CD4-positive, alpha-beta T cell treated with Interleukin-12 subunit alpha and Interleukin-12 subunit beta, for 1 hour (primary cell): ENCODE data around the gene IFNAR1.
"Not testable (repeated sequence)": the region's sequence is repeated elsewhere in the genome, so short reads cannot be mapped to it uniquely, and the experiment has no call there.

Experiments used
- DNase-seq: peaks from one replicate; pipeline ENCODE4 v3.0.0-alpha.2; 2020

The IFNAR1 gene

DNA sequence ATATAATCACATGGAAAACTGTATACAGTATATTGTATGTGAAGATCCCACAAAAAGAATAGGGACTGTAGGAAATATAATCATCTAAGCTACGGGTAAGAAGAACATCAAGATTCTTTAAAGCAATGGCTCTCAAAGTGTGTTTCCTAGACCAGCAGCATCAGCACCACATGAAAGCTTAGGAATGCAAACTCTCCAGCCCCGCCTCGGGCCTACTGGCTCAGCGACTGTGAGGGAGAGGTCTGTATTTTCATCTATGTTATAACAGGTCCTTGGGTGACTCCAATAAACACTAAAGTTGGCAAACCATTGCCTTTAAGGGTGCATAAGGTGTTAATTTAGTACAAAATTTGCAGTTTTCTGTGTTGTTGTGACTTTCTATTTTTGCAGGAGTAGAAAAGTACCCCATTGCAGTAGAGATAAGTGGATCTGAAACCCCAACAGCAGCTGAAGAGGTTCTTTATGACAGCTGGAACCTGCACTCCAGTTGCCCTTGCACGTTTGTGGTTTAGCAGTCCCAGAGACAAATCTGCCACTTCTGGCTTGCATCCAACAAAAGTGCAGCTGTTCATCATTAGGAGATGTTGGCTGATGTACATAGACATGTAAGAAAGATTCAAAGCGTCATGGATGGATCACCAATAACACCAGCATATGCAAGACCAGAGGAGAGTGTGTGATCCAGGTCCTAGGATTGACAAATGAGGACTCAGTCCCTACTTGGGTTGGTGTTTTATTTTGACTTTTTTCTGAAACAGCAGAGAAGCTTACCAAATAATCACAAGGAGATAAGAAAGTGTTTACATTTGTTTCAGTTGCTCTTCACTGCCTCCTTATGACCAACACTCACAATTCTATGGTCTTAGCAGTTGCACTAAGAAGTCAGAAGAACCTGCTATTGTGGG is 15.9 kb upstream of the IFNAR1 start:
- DNase-seq: peak; percentile 39

DNA sequence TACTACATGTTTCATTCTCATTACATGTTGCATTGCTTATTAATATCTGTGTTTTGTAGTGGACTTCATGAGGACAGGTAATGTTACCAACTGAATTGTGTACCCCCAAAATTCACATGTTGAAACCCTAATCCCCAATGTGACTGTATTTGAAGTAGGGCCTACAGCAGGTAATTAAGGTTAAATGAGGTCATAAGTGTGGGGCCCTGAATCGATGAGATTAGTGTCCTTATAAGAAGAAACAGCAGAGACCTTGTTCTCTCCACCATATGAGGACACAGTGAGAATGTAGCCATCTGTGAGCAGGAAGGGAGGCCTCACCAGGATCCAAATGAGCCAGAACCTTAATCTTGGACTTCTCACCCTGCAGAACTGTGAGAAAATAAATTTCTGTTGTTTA is 15.0 kb upstream of the IFNAR1 start:
- no peak for DNase-seq

DNA sequence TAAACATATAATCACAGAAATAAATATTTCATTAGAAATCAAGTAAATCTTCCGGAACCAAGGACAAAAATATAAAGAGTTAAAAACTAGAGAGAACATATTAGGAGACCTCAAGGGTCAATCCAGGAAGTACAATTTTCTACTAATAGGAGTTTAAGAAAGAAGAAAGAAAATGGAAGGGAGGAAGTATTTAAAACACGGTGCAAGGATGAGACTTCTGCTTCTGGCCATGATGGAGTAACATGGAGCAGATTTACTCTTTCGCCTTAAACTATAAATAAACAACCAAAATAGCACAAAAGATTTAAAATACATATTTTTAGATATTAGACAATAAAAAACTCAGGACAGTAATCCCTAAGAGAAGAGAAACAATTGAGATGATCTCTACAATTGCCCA is 12.6 kb upstream of the IFNAR1 start:
- DNase-seq: no peak

DNA sequence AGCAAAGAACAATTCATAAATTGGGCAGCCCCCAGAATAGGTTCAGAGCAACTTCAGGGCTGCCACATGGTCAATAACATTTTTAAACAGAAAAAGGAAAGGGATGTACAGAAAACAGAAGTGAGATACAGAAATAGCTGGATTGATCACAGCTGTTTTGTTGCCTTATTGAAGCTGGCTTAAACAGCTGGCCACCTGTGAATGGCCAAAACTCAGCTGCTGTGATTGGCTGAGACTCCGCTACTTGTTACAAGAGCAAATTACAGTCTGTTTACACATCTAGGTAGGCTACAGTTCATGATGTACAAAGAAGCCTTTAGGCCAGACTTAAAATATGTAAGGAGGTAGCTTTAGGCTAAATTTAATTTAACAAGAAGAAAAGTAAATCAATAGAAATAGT is 11.6 kb upstream of the IFNAR1 start:
- no peak for DNase-seq

DNA sequence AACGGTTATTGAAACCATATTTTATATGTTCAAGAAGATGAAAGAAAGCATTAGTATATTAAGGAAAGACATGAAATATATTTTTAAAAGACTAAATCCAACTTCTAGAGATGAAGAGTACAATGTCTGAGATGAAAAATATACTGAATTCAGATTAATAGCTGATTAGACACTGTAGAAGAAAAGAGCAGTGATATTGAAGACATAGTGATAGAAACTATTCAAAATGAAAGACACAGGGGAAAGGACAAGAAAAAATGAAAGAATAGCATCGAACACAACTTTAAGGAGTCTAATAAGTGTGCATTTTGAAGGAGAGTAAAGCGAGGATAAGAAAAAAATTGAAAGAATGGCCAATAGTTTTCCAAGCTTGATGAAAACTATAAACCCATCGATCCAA is 11.2 kb upstream of the IFNAR1 start:
- no peak for DNase-seq

DNA sequence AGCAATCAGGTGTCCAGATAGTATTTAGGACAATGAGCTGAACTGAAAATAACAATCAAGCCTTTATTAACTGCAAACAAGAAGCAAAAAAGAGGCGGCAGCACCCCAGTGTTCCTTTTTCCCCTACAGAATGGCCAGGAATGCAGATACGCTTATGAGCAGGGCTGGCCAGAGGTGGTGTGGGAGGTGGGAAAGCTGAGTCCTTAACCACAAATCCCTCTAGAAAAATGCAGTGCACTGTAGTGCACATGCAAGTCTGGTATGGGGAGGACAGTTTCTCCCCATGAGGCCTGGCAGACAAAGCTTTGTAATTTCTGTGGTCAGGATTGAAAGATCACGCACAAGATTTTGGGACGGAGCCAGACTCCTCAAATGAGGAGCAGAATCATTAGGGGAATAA is 10.7 kb upstream of the IFNAR1 start:
- no peak for DNase-seq

DNA sequence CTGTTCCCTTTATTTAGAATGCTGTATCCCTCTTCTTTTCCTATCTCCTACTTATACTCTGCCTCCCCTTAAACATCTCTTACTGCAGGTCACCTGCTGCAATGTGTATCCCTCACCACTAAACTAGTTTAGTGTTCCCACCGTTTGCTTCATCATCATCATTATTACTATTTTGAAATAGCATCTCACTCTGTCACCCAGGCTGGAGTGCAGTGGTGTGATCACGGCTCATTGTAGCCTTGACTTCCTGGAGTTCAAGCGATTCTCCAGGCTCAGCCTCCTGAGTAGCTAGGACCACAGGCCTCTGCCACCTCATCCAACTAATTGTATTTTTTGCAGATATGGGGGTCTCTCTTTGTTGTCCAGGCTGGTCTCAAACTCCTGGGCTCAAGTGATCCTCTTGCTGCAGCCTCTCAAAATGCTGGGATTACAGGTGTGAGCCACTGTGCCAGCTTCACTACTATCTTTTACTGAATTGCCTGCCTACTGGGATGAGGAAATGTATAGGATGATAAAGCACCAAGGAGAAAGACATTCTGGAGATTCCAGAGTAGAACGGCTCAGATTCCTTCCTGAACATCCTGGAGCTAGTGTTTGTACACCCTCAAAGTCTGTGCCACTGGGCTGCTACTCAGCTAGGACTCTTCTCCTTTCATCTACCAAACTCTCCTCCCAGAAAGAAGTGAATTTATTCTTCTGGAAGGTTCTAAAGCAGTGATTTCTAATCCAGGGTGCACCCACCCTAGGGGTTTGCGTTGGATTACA is 8.6 kb upstream of the IFNAR1 start:
- DNase-seq: no peak

DNA sequence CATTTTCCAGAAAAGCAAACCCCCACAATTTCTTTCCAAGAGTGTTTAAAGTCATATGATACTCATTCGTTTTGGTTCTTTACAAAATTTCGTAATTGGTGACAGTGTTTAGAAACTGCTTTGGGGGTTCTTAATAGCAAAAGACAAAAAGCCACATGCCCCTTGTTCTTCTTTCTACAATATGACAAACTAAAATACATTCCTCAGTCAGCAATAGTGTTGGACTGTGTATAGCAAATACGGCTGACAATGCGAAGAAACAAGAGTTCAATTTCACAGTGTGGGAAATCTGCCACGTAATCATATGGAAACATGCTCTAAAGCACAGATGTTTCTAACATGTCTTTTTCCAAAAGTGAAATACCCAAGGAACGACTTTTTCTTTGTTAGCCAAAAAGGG is 7.6 kb upstream of the IFNAR1 start:
- no peak for DNase-seq

DNA sequence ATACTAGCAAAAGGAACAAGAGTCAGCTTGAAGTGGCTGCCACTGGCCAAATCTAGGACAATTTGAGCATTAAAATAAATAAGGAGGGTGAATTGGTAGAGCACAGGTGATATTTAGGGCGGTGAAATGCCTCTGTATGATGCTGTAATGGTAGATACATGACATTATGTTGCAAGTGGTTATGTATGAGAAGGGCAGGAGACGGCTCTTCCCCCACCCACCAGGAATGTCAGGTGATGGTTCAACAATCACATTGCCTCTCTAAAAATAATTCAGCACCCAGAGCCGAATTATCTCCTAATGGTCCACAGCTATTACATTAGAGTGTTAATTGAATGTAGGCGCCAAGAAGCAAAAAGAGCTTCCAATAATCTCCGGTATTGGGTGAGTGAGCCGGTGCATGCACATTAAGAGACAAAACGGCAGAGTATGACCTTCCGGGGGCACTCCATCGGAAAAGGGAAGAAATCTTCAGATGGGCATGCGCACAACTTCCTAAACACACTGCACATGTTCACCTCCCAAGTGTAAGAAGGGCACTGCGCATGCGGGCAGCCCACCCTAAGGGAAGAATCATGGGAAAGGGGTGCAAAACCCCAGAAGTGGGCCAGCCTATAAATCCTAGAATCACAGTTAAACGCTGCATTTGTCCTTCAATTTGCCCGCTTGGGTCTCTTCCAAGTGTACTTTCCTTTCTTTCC is 6.8 kb upstream of the IFNAR1 start:
- no peak for DNase-seq

DNA sequence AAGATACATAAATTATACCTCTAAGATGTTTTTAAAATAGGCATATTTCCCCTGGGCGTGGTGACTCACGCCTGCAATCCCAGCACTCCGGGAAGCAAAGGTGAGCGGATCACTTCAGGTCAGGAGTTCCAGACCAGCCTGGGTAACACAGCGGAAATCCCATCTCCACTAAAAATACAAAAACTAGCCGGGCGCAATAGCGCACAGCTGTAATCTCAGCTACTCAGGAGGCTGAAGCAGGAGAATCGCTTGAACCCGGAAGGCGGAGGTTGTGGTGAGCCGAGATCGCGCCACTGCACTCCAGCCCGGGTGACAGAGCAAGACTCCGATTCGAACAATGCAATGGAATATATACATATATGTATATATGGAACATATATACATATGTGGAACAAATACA is 3.8 kb upstream of the IFNAR1 start:
- not testable (repeated sequence) for DNase-seq

DNA sequence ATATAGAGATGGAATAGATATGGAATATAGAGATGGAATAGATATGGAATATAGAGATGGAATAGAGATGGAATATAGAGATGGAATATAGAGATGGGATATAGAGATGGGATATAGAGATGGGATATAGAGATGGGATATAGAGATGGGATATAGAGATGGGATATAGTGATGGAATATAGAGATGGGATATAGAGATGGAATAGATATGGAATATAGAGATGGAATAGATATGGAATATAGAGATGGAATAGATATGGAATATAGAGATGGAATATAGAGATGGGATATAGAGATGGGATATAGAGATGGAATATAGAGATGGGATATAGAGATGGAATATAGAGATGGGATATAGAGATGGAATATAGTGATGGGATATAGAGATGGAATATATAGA is 1.2 kb upstream of the IFNAR1 start:
- DNase-seq: not testable (repeated sequence)

DNA sequence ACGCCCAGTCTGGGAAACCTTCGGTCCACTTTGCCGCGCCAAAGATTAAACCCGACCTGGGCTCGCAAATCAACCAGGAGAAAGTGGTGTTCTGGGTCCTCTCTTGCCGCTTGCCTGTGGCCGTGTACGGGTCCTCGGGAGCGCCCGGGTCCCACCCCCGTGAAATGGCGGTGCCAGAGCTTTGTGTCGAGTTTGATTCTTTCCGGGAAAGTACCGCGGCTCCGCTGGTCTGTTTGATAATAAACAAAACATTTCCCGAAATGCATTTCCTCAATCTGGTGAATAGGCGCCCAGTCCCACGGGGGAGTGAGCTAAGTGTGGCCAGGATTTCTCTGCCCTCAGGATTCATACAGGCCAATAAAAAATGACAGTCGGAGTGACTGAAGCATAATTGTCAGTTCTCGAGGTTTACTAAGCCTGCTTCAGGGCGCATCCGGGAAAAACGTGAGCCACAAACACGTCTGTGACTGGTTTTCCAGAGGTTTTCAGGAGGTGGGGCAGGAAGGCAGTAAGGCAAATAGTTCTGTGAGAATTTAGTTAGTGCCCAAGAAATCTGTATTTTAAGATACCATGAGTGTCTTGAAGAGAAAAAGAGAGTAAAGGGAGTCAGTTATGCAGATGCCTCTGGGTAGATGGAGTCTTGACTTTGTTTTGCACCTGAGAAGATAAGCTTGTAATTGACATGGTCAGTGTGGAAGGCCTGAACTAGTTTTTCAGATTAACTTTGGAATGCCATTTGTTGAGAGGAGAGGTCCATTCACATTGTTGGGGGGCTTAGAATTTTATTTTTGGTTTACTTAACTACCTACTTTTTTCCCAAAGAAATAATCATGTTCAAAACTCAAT is 675 bp downstream of the IFNAR1 start:
- peak; percentile 82 for DNase-seq

DNA sequence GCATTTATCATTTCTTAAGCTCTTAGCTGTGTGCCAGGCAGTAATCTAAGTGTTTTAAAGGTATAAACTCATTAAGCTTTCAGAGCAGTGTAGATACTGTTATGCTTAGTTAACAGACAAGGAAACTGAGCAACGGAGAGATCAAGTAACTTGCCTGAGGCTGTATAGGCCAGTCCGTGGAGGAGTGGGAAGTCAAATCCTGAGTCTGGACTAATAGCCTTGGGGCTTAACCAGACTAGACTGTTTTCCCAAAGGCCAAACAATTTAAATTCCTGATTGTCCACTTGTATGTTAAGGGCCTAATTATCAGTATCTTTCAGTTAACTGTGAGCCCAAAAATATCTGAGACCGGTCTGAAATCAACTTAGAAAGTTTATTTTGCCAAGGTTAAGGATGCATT is 2.6 kb downstream of the IFNAR1 start:
- DNase-seq: no peak

DNA sequence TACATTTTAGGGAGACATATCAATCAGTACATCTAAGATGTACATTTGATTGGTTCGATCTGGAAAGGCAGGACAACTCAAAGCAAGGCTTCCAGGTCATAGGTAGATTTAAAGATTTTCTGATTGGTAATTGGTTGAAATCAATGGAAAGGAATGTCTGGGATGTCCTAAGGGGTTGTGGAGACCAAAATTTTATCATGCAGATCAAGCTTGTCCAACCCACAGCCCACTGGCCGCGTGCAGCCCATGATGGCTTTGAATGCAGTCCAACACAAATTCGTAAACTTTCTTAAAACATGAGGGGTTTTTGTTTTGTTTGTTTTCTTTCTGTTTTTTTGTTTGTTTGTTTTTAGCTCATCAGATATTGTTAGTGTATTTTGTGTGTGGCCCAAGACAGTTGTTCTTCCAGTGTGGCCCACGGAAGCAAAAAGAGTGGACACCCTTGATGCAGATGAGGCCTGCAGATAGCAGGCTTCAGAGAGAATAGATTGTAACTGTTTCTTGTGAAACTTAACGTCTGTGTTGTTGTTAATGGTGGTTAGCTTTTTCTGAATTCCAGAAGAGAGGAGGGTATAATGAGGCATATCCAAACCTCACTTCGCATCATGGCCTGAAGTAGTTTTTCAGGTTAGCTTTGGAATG is 3.1 kb downstream of the IFNAR1 start:
- DNase-seq: no peak

DNA sequence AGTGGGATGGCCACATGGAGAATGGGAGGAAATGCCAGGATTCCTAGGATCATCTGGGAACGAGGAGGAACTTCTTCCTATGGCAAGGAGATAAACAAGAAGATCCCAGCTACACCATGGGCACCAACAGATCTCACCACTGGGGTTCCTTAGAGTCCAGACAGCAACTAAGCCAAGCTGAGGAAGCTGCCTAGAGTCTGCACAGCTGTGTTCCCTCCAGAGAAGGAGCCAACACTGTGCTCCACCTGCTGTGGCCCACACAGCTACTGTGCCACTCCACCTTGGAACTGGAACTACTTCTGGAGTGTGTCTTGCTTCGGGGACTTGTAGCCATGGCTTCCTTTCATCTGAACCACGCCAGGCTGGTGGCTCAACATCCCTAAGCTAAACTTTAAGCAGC is 6.0 kb downstream of the IFNAR1 start:
- DNase-seq: no peak

DNA sequence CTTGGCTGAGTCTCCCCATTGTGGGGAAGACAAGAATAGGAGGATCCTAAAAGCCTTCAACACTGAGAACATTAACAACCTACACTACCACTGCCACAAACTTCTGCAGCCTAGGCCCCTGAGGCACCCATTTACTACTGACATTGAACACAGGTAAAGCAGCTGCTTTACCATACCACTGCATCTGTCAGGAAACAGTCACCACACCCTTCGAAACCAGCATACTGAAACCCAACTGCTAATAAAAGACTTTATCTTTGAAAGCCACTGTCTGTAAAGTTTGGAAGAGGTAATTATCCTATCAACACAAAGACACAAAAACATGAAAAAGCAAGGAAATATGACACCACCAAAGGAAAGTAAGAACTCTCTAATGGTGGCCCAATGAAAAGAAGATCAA is 7.4 kb downstream of the IFNAR1 start:
- peak; percentile 34 for DNase-seq

DNA sequence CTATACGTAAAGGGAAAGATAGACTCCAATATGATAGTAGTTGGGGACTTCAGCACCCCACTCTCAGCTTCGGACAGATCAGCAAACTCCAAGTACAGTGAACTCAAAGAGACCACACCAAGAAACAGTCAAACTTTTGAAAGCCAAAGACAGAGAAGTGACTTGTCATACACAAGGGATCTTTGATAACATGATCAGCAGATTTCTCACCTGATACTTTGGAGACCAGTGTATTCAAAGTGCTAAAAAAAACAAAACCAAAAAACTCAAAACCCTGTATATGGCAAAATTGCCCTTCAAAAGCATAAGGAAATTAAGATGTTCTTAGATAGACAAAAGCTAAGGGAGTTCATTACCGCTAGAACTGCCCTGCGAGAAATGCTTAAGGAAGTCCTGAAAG is 9.4 kb downstream of the IFNAR1 start:
- DNase-seq: no peak

DNA sequence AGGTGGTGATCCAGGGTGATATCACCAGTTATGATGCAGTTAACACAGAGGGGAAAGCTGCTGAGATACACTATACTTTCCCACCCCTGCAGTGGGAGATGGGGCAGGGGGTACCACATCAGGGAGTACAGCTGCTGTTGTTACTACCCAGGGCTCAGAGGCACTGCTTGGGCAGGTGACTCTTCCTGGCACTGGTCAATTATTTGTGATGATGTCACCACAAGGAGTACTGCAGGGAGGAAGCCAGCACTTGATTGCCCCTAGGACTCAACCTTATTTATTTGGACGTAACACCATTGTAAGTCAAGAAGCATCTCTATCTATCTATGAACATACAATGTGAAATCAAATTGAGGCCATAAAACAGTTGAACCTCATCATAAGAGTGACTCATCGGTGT is 10.1 kb downstream of the IFNAR1 start:
- no peak for DNase-seq

DNA sequence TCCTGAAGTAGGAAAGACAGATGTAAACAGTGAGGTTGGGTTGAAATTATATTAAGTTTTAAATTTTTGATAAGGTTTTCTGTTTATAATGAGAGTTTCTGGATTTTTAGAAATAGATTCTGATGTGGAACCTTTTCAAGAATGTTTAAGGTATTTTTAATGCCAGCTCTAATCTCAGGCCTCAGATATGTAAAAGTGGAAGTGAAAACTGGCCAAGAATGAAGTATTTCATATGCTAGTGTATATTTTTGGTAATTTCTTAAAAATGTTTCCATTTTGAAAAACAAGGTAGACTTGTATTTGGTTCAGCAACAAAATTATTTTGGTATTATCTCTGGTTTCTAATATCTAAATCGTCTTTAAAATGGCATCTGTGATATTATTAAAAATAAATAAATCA is 14.4 kb downstream of the IFNAR1 start:
- no peak for DNase-seq

DNA sequence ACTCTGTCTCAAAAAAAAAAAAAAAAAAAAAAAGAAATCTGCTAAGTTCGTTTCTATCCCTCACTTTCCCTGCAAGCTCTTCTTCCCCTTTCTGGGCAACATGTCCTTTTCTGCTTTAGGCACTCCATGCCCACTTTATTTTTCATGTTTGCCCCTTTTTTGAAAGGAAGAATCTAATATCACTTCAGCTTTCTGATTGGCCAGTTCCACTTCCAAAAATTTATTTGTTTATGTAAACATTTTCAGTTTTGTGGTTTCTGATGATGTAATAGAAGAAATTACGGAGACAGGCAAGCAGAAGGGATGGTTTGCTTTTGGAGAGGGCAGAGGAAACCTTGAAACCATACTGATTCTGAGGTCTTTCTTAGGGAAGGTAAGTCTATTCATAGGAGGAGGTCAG is 15.1 kb downstream of the IFNAR1 start:
- no peak for DNase-seq

DNA sequence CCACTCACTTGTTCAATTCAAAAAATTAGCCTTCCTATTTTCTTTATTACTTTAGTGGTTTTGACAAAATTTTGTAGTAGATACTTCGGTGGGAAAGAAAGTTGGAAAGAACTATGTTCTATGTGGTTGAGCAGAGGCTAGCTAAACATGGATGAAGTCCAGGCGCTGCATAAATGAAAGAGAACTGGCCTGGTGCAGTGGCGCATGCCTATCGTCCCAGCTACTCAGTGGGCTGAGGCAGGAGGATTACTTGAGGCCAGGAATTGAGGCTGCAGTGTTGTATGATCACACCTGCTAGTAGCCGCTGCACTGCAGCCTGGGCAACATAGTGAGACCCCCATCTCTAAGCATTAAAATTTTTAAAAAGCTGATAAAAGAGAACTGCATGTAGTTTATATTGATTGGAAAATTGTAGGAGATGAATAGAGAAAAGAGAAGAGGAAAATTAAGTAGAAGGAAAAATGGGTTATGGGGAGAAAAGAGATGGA is 21.0 kb downstream of the IFNAR1 start:
- DNase-seq: no peak

DNA sequence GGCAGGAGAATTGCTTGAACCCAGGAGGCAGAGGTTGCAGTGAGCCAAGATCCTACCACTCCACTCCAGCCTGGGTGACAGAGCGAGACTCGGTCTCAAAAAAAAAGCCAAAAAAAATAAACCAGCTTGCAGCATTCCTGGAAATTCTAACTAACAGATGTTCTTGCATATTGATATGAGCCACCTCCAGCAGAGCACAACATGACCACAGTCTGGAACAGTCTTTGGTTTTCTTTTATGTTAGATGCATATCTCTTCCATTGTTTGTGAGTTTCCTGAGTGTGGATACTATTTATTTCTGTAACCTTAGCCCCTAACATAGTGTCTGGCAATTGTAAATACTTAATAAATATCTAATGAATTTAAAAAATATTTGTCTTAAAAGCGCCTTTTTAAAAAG is 23.9 kb downstream of the IFNAR1 start:
- no peak for DNase-seq
